ENCODE measurements around the gene GPC5. TPM values are rescaled to one million over a fixed set of nuclear protein-coding genes. Genes with fewer than 3 reads are reported as not detected.

Gene GPC5
- total RNA-seq, 1 donor from 2014 or later = 0.24 TPM

DNA sequence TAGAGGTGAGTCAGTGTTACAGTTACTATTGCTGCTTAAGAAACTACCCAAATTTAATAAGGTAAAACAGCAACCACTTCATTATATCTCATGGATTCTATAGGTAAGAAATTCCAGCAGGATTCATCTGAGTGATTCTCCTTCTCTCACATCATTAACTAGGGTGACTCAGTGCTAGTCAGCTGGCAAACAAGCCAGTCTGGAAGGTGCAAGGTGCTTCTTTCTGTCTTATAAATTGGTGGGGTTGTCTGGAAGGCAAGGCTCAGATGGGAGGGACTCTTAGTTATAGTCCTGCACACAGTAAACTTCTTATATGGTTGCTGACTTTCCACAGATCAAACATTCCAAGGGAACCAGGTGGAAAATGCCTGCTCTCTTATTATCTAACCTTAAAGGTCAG lies 484.5 kb downstream of the GPC5 start:
- no peak for DNase-seq
- ATAC-seq (ENCODE audit: low read depth) = no peak
- CTCF ChIA-PET = no interaction called here
- Mint-ChIP-seq H3K9me3 (peaks cover 6% of the 10 kb centered on the region), H3K4me3 (no peak overlapping the region), H3K36me3 (ENCODE audit: low read depth) (no peaks in the 10 kb centered on the region), H3K27me3 (no peaks in the 10 kb centered on the region), H3K4me1 (no peaks in the 10 kb centered on the region), H3K27ac (no peak overlapping the region)
- POLR2A ChIA-PET = no interaction called here
- TF ChIP-seq, protein P1, sequence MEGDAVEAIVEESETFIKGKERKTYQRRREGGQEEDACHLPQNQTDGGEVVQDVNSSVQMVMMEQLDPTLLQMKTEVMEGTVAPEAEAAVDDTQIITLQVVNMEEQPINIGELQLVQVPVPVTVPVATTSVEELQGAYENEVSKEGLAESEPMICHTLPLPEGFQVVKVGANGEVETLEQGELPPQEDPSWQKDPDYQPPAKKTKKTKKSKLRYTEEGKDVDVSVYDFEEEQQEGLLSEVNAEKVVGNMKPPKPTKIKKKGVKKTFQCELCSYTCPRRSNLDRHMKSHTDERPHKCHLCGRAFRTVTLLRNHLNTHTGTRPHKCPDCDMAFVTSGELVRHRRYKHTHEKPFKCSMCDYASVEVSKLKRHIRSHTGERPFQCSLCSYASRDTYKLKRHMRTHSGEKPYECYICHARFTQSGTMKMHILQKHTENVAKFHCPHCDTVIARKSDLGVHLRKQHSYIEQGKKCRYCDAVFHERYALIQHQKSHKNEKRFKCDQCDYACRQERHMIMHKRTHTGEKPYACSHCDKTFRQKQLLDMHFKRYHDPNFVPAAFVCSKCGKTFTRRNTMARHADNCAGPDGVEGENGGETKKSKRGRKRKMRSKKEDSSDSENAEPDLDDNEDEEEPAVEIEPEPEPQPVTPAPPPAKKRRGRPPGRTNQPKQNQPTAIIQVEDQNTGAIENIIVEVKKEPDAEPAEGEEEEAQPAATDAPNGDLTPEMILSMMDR (IDR thresholded peaks at IDR 0.05) = no peak
- intact Hi-C loops (cut with micrococcal nuclease) = no loop called here

DNA sequence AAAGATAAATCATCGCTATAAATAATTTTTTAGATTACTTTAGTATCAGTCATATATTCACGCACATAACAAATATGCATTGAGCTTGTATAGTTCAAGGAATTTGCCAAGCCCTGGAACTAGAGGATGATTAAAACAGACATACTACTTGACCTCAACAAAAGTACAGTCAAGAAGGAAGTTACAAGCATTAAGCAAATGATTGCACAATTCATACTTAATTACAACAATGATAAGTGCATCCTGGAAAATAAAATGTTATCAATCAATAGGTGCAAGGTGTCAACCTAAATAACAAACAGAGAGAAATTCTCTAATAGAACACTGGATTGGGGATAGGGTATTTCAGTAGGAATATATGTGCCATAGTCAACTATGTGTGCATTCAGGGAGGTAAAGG lies 491.2 kb downstream of the GPC5 start:
- H3K4me3 Mint-ChIP-seq = no peak overlapping the region
- TF ChIP-seq, protein P1 (IDR thresholded peaks at IDR 0.05) = no peak
- no peaks in the 10 kb centered on the region for H3K4me1 Mint-ChIP-seq
- POLR2A ChIA-PET = no interaction called here
- H3K36me3 Mint-ChIP-seq (ENCODE audit: low read depth) = no peaks in the 10 kb centered on the region
- DNase-seq = no peak
- CTCF ChIA-PET = no interaction called here
- H3K27me3 Mint-ChIP-seq = no peaks in the 10 kb centered on the region
- intact Hi-C loops (cut with micrococcal nuclease) = no loop called here
- peaks cover 15% of the 10 kb centered on the region for H3K9me3 Mint-ChIP-seq
- ATAC-seq (ENCODE audit: low read depth) = no peak
- no peak overlapping the region for H3K27ac Mint-ChIP-seq

GRCh38 chr13:91891141-91891540 lies 492.7 kb downstream of the GPC5 start:
- POLR2A ChIA-PET = no interaction called here
- ATAC-seq (ENCODE audit: low read depth) = no peak
- Mint-ChIP-seq H3K36me3 (ENCODE audit: low read depth) (no peaks in the 10 kb centered on the region), H3K9me3 (peaks cover 16% of the 10 kb centered on the region), H3K27ac (no peak overlapping the region), H3K4me3 (no peak overlapping the region), H3K4me1 (no peaks in the 10 kb centered on the region), H3K27me3 (no peaks in the 10 kb centered on the region)
- DNase-seq = no peak
- intact Hi-C loops (cut with micrococcal nuclease) = no loop called here
- TF ChIP-seq, protein P1 (IDR thresholded peaks at IDR 0.05) = no peak
- CTCF ChIA-PET = no interaction called here

- POLR2A ChIA-PET = no interaction called here
- CTCF ChIA-PET = no interaction called here
- Mint-ChIP-seq H3K4me1 (no peaks in the 10 kb centered on the region), H3K9me3 (peaks cover 9% of the 10 kb centered on the region), H3K4me3 (no peak overlapping the region), H3K36me3 (ENCODE audit: low read depth) (no peaks in the 10 kb centered on the region), H3K27ac (no peak overlapping the region), H3K27me3 (no peaks in the 10 kb centered on the region)
- ATAC-seq (ENCODE audit: low read depth) = no peak
- no peak for DNase-seq
- TF ChIP-seq, protein P1 (IDR thresholded peaks at IDR 0.05) = no peak
- intact Hi-C loops (cut with micrococcal nuclease) = no loop called here
Measured at GRCh38 chr13:91893040-91893439, 494.6 kb downstream of the GPC5 start.

- ATAC-seq (ENCODE audit: low read depth) (no peak), DNase-seq (no peak)
- Mint-ChIP-seq H3K27me3 (no peaks in the 10 kb centered on the region), H3K4me1 (no peaks in the 10 kb centered on the region), H3K4me3 (no peak overlapping the region), H3K27ac (no peak overlapping the region), H3K36me3 (ENCODE audit: low read depth) (no peaks in the 10 kb centered on the region), H3K9me3 (peaks cover 9% of the 10 kb centered on the region)
- intact Hi-C loops (cut with micrococcal nuclease) = no loop called here
- TF ChIP-seq, protein P1 (IDR thresholded peaks at IDR 0.05) = no peak
- CTCF ChIA-PET = no interaction called here
- POLR2A ChIA-PET = no interaction called here
Measured at GRCh38 chr13:91894316-91894715, 495.9 kb downstream of the GPC5 start.
